WI38 (cell line): ENCODE measurements around the gene NOL9.

Source experiments
- H3K4me3 ChIP-seq: 2 replicates; pipeline ENCODE4 v1.5.1; 2011; ENCODE audit warnings: low read depth, mild to moderate bottlenecking, control low read depth, low read length
- TF ChIP-seq, protein P1 (sequence below): IDR thresholded peaks from 2 replicates; pipeline ENCODE4 v1.5.1; 2012; ENCODE audit warnings: low read depth, mild to moderate bottlenecking, control low read depth, low read length

Gene NOL9

DNA sequence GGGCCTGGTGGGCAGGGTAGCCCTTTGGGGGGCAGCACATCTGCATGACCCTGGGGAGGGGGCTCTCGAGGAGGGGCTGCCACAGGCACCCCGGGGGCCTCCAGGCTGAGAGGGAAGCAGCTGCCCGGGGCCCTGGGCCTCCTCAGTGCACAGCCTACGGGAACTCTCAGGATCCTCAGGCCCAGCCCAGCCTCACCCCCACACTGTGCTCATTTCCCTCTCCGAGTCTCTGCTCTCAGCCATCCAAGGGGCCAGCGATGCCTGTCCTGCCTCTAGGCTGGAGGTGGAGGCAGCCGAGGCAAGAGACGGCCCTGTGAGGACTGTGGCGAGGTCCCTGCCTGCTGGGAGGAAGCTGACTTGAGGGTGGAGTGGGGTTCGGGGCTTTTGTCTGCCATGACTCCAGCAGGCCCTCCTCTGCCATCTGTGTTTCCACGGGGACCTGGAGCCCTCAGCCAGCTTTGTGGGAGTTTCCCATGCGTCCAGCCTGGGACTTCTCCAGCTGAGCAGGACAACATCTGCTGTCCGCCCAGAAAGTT lies 55.7 kb downstream of the NOL9 start:
- no peak overlapping the region for H3K4me3 ChIP-seq
- TF ChIP-seq, protein P1, sequence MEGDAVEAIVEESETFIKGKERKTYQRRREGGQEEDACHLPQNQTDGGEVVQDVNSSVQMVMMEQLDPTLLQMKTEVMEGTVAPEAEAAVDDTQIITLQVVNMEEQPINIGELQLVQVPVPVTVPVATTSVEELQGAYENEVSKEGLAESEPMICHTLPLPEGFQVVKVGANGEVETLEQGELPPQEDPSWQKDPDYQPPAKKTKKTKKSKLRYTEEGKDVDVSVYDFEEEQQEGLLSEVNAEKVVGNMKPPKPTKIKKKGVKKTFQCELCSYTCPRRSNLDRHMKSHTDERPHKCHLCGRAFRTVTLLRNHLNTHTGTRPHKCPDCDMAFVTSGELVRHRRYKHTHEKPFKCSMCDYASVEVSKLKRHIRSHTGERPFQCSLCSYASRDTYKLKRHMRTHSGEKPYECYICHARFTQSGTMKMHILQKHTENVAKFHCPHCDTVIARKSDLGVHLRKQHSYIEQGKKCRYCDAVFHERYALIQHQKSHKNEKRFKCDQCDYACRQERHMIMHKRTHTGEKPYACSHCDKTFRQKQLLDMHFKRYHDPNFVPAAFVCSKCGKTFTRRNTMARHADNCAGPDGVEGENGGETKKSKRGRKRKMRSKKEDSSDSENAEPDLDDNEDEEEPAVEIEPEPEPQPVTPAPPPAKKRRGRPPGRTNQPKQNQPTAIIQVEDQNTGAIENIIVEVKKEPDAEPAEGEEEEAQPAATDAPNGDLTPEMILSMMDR = no peak

DNA sequence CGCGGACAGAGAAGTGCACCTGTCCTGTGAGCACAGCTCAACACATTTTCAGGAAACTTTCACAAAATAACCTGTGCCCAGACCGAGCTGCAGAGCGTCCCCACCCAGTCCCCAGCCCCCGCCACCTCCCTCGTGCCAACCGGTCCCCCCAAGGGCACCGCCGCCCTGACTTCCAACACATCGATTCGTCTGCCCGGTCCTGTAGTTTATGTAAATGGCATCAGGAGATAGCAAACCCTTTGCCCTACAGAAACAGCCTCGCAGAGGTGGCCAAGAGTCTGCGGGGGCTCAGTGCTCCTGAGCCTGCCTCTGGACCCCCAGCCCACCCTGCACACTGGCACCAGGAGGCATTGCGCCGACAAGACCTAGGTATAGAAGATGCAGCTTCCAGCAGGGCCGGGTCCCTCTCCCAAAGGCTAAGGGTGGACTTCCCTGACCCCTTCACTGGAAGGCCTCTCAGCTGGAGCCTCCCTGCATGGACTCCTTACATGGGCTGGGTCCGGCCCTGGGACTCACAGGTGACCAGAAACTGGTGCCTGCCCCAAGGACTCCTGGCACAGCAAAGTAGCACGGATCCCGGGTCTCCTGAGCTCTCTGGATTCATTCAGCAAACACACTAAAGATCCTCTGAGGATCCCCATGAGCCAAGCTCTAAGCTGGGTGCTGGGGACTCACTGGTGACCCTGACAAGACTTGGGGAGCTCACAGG lies 56.3 kb downstream of the NOL9 start:
- TF ChIP-seq, protein P1 = no peak
- peak overlapping the region; percentile 57 for H3K4me3 ChIP-seq

DNA sequence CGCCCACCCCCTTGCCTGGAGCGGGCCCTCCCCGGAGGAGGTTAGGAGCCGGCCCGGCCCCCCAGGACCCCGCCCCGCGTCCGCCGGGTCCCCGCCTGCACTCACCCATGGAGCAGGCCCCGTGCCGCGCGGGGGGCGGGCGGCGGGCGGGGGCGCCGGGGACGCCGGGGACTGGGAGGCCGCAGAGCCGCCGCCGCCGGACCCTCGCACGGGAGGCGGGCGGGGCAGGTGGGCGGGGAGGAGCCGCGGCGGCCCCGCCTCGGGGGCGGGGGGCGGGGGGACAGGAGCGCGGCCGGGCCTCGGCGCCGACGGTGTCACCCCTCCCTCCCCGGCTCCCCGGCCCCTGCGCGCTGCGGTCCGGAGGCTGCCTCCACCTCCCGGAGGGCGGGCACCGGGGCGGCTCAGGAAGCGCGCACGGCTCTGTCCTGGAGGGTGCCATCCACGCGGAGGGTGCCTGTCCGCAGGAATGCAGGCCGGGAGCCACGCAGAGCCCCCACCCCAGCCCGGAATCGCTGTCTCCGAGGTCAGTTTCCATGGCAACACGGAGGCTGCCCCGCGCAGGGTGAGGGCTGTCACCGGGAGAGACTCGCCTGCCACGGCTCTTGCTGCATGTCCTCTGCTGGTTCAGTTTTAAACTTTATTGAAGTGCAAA lies 57.0 kb downstream of the NOL9 start:
- H3K4me3 ChIP-seq = peak overlapping the region; percentile 57
- TF ChIP-seq, protein P1 = no peak

DNA sequence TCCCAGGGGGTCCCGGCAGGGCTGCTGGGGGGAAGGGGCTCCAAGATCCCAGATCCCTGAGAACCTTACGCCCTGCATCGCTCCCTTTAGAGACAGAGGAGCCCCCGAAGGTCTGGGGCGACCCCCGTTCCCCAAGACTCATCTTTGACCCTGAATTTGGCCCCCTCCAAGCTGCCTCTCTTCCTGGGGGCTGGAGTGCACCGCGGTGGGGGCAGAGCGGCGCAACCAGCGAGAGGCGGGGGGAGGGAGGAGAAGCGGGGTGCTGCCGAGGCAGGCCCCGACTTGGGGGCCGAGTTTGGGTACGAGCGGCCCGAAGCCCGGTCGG lies 57.5 kb downstream of the NOL9 start:
- TF ChIP-seq, protein P1 = no peak
- peak overlapping the region; percentile 49 for H3K4me3 ChIP-seq

DNA sequence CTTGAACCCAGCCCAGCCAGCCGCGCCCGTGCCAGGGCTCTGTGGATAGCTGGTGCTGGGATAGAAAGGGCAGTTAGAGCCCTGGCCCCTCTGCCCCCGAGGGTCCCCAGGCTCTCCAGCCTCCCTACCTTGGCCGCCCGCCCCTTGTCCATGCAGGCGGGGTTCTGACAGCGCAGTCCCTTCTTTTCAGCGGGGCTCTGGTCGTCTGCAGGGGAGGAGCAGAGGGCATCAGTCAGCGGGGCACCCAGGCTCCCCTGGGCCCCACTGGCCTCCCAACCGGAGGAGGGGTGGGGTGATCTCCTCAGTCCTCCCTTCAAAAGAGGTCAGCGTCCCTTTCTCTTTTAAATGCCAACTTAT lies 58.0 kb downstream of the NOL9 start:
- TF ChIP-seq, protein P1 = no peak
- no peak overlapping the region for H3K4me3 ChIP-seq

DNA sequence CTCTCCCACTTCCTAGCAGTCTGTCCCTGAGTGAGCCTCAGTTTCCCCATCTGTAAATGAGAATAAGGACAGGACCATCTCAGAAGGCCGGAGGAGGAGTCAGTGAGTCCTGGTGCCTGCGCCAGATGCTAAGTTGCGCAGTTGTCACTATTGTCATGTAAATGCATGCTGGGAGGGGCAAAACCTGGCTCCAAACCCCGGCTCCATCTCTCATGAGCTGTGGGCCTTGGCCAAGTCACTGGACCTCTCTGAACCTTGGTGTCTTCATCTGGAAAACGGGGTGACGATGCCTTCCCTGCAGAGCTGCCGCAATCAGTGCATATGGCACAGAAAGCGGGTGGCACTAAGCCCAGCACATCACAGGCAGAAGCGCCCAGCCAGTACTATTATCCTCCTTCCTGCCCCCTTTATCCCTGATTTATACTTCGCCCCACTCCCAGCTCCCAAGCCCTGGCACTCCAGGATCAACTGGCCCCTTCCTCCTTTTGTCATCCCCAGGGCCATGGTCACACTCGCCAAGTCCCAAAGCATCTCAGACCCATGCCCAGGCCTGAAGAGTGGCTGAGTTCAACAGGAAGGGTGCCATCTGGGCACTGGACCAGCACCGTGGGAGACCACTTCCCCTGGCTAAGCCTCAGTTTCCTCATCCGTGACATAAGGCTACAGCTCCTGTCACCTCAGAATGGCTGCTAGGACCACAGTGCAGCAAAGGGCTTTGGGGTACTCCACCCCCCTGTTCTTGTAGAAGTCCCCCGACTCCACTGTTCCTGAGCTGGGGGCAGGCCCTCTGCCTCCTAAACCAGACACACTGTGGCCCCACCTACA lies 58.6 kb downstream of the NOL9 start:
- H3K4me3 ChIP-seq = no peak overlapping the region
- TF ChIP-seq, protein P1 = no peak
